NCI-H1105 treated with DMSO at 0.1 percent for 48 hours (cell line): ENCODE data around the gene OXSR1.
"Not testable (repeated sequence)": the region's sequence is repeated elsewhere in the genome, so short reads cannot be mapped to it uniquely, and the experiment has no call there.

ENCODE experiments used
- DNase-seq: peaks from one replicate; lab custom pipeline; 2025; lab: John Stamatoyannopoulos, UW

The OXSR1 gene

GRCh38 chr3:38127611-38128302, 37.6 kb upstream of the OXSR1 start:
- DNase-seq = no peak

GRCh38 chr3:38128303-38128655, 37.1 kb upstream of the OXSR1 start:
- DNase-seq = no peak

GRCh38 chr3:38129058-38129457, 36.3 kb upstream of the OXSR1 start:
- DNase-seq = no peak

GRCh38 chr3:38130631-38131065, 34.7 kb upstream of the OXSR1 start:
- no peak for DNase-seq

GRCh38 chr3:38131621-38132369, 33.5 kb upstream of the OXSR1 start:
- no peak for DNase-seq

- no peak for DNase-seq
Measured at GRCh38 chr3:38133209-38133556, 32.2 kb upstream of the OXSR1 start.

GRCh38 chr3:38133557-38134405, 31.6 kb upstream of the OXSR1 start:
- no peak for DNase-seq

GRCh38 chr3:38134517-38135143, 30.7 kb upstream of the OXSR1 start:
- not testable (repeated sequence) for DNase-seq

GRCh38 chr3:38135621-38136277, 29.6 kb upstream of the OXSR1 start:
- DNase-seq = not testable (repeated sequence)

GRCh38 chr3:38136393-38136776, 29.0 kb upstream of the OXSR1 start:
- no peak for DNase-seq

GRCh38 chr3:38136777-38137614, 28.3 kb upstream of the OXSR1 start, which contains the start of gene ACAA1:
Gene ACAA1 (minus strand): TSS chr3:38137127. CDS start chr3:38137035, 92 bp downstream.
- DNase-seq = peak; percentile 92

GRCh38 chr3:38137615-38138348, 27.6 kb upstream of the OXSR1 start:
- no peak for DNase-seq

- DNase-seq = peak; percentile 31
Measured at GRCh38 chr3:38138349-38139190, 26.8 kb upstream of the OXSR1 start, which contains the start of gene MYD88. Gene MYD88 (plus strand): TSS chr3:38138661. CDS start chr3:38138701, 40 bp downstream.

GRCh38 chr3:38139191-38139590, 26.1 kb upstream of the OXSR1 start:
- no peak for DNase-seq

- no peak for DNase-seq
Measured at GRCh38 chr3:38139652-38140051, 25.7 kb upstream of the OXSR1 start.

- DNase-seq = no peak
Measured at GRCh38 chr3:38140326-38141172, 24.8 kb upstream of the OXSR1 start.

- no peak for DNase-seq
Measured at GRCh38 chr3:38141173-38141951, 24.0 kb upstream of the OXSR1 start.
